ENCODE measurements around the gene TRIM38.

The TRIM38 gene

GRCh38 chr6:25958700-25959162, 3.9 kb upstream of the TRIM38 start:
- H3K23ac ChIP-seq (ENCODE audit: low read length in 2 of 2): no peak overlapping the region
- no peak overlapping the region for H3K4me2 ChIP-seq (ENCODE audit: low read length, poor library complexity, severe bottlenecking)
- H3K27ac ChIP-seq (ENCODE audit: low read length, poor library complexity, severe bottlenecking): no peak overlapping the region
- no peak overlapping the region for H4K91ac ChIP-seq (ENCODE audit: low read length)
- peak overlapping the region; percentile 49 for H2BK120ac ChIP-seq (ENCODE audit: low read depth, low read length)
- no peak overlapping the region for H2BK12ac ChIP-seq (ENCODE audit: low read length in 2 of 2)
- H3K79me1 ChIP-seq (replicated peaks; ENCODE audit: low read length, poor library complexity, severe bottlenecking): no peaks in the 10 kb centered on the region
- H3K36me3 ChIP-seq (ENCODE audit: control insufficient read depth in 1 of 2, insufficient read depth in 2 of 2, low read depth in 1 of 2, low read length in 2 of 2): no peaks in the 10 kb centered on the region
- H3K4ac ChIP-seq (ENCODE audit: low read depth in 1 of 2, low read length in 2 of 2): no peak overlapping the region
- peak overlapping the region in 1 of 2 experiments; percentile 54 for H3K18ac ChIP-seq (ENCODE audit: low read depth in 1 of 2, low read length in 2 of 2)
- no peak overlapping the region for H2BK5ac ChIP-seq (ENCODE audit: low read depth, low read length, poor library complexity, severe bottlenecking)
- H3K9ac ChIP-seq (ENCODE audit: low read length): peak overlapping the region; percentile 30
- DNase-seq: no peak
- no peak overlapping the region for H3K14ac ChIP-seq (ENCODE audit: low read length in 2 of 2)
- H2AFZ ChIP-seq (ENCODE audit: low read depth, low read length): no peak overlapping the region
- H3K4me3 ChIP-seq (ENCODE audit: insufficient read depth in 1 of 2, low read depth in 1 of 2, low read length in 2 of 2): peak overlapping the region in 1 of 2 experiments; percentile 24
- 58% methylated on average over 1 of the region's 3 CpGs for WGBS
- no peak overlapping the region for H2AK5ac ChIP-seq (ENCODE audit: low read length, severe bottlenecking)
- no peaks in the 10 kb centered on the region for H3K9me3 ChIP-seq (ENCODE audit: control insufficient read depth, low read length)
- no peaks in the 10 kb centered on the region for H3K27me3 ChIP-seq (ENCODE audit: control insufficient read depth in 1 of 2, insufficient read depth in 1 of 2, low read length in 2 of 2)
- no peak overlapping the region for H2BK15ac ChIP-seq (ENCODE audit: low read depth, poor library complexity, severe bottlenecking)
- H4K8ac ChIP-seq (ENCODE audit: low read length): peak overlapping the region; percentile 82
- H3K4me1 ChIP-seq (ENCODE audit: control insufficient read depth, insufficient read depth, low read depth, low read length): peaks cover 2% of the 10 kb centered on the region

- H2BK15ac ChIP-seq (ENCODE audit: low read depth, poor library complexity, severe bottlenecking): no peak overlapping the region
- no peak overlapping the region for H3K14ac ChIP-seq (ENCODE audit: low read length in 2 of 2)
- no peak overlapping the region for H2AFZ ChIP-seq (ENCODE audit: low read depth, low read length)
- no peak overlapping the region for H2BK120ac ChIP-seq (ENCODE audit: low read depth, low read length)
- H3K9ac ChIP-seq (ENCODE audit: low read length): no peak overlapping the region
- H3K18ac ChIP-seq (ENCODE audit: low read depth in 1 of 2, low read length in 2 of 2): no peak overlapping the region
- no peak overlapping the region for H3K23ac ChIP-seq (ENCODE audit: low read length in 2 of 2)
- no peaks in the 10 kb centered on the region for H3K9me3 ChIP-seq (ENCODE audit: control insufficient read depth, low read length)
- H3K4me1 ChIP-seq (ENCODE audit: control insufficient read depth, insufficient read depth, low read depth, low read length): peaks cover 2% of the 10 kb centered on the region
- H4K91ac ChIP-seq (ENCODE audit: low read length): no peak overlapping the region
- H3K4ac ChIP-seq (ENCODE audit: low read depth in 1 of 2, low read length in 2 of 2): no peak overlapping the region
- H3K27ac ChIP-seq (ENCODE audit: low read length, poor library complexity, severe bottlenecking): no peak overlapping the region
- no peak overlapping the region for H2BK5ac ChIP-seq (ENCODE audit: low read depth, low read length, poor library complexity, severe bottlenecking)
- no peak overlapping the region for H2BK12ac ChIP-seq (ENCODE audit: low read length in 2 of 2)
- no peak overlapping the region for H3K4me2 ChIP-seq (ENCODE audit: low read length, poor library complexity, severe bottlenecking)
- H2AK5ac ChIP-seq (ENCODE audit: low read length, severe bottlenecking): no peak overlapping the region
- H3K36me3 ChIP-seq (ENCODE audit: control insufficient read depth in 1 of 2, insufficient read depth in 2 of 2, low read depth in 1 of 2, low read length in 2 of 2): peaks cover 0 to 8% of the 10 kb centered on the region in 2 experiments
- 82% methylated on average over 1 of the region's 2 CpGs for WGBS
- no peaks in the 10 kb centered on the region for H3K27me3 ChIP-seq (ENCODE audit: control insufficient read depth in 1 of 2, insufficient read depth in 1 of 2, low read length in 2 of 2)
- no peak overlapping the region for H3K4me3 ChIP-seq (ENCODE audit: insufficient read depth in 1 of 2, low read depth in 1 of 2, low read length in 2 of 2)
- DNase-seq: peak; percentile 40
- no peaks in the 10 kb centered on the region for H3K79me1 ChIP-seq (replicated peaks; ENCODE audit: low read length, poor library complexity, severe bottlenecking)
- H4K8ac ChIP-seq (ENCODE audit: low read length): no peak overlapping the region
Observed at GRCh38 chr6:25959890-25960536, 2.6 kb upstream of the TRIM38 start.

GRCh38 chr6:25960734-25961133, 1.9 kb upstream of the TRIM38 start:
- Histone ChIP-seq H3K36me3 (ENCODE audit: control insufficient read depth in 1 of 2, insufficient read depth in 2 of 2, low read depth in 1 of 2, low read length in 2 of 2) (peaks cover 2 to 15% of the 10 kb centered on the region in 2 experiments), H3K27ac (ENCODE audit: low read length, poor library complexity, severe bottlenecking) (no peak overlapping the region), H2BK5ac (ENCODE audit: low read depth, low read length, poor library complexity, severe bottlenecking) (no peak overlapping the region), H3K4me2 (ENCODE audit: low read length, poor library complexity, severe bottlenecking) (no peak overlapping the region), H3K23ac (ENCODE audit: low read length in 2 of 2) (no peak overlapping the region), H3K4me3 (ENCODE audit: insufficient read depth in 1 of 2, low read depth in 1 of 2, low read length in 2 of 2) (no peak overlapping the region), H3K27me3 (ENCODE audit: control insufficient read depth in 1 of 2, insufficient read depth in 1 of 2, low read length in 2 of 2) (no peaks in the 10 kb centered on the region), H2BK12ac (ENCODE audit: low read length in 2 of 2) (no peak overlapping the region), H3K9ac (ENCODE audit: low read length) (no peak overlapping the region), H3K4me1 (ENCODE audit: control insufficient read depth, insufficient read depth, low read depth, low read length) (peaks cover 4% of the 10 kb centered on the region), H2BK120ac (ENCODE audit: low read depth, low read length) (no peak overlapping the region), H2AK5ac (ENCODE audit: low read length, severe bottlenecking) (no peak overlapping the region), H3K18ac (ENCODE audit: low read depth in 1 of 2, low read length in 2 of 2) (no peak overlapping the region), H3K79me1 (replicated peaks; ENCODE audit: low read length, poor library complexity, severe bottlenecking) (peaks cover 2% of the 10 kb centered on the region), H4K91ac (ENCODE audit: low read length) (no peak overlapping the region), H3K14ac (ENCODE audit: low read length in 2 of 2) (no peak overlapping the region), H2BK15ac (ENCODE audit: low read depth, poor library complexity, severe bottlenecking) (no peak overlapping the region), H3K4ac (ENCODE audit: low read depth in 1 of 2, low read length in 2 of 2) (no peak overlapping the region), H4K8ac (ENCODE audit: low read length) (no peak overlapping the region), H2AFZ (ENCODE audit: low read depth, low read length) (no peak overlapping the region), H3K9me3 (ENCODE audit: control insufficient read depth, low read length) (no peaks in the 10 kb centered on the region)
- no peak for DNase-seq
- WGBS: 92% methylated on average over 2 of the region's 3 CpGs

GRCh38 chr6:25961619-25962148, 918 bp upstream of the TRIM38 start:
- H3K79me1 ChIP-seq (replicated peaks; ENCODE audit: low read length, poor library complexity, severe bottlenecking): peaks cover 9% of the 10 kb centered on the region
- no peak overlapping the region for H3K23ac ChIP-seq (ENCODE audit: low read length in 2 of 2)
- H2BK12ac ChIP-seq (ENCODE audit: low read length in 2 of 2): peak overlapping the region; percentile 38 to 75
- no peak overlapping the region for H3K14ac ChIP-seq (ENCODE audit: low read length in 2 of 2)
- H2BK15ac ChIP-seq (ENCODE audit: low read depth, poor library complexity, severe bottlenecking): no peak overlapping the region
- peak overlapping the region; percentile 98 for H3K9ac ChIP-seq (ENCODE audit: low read length)
- no peaks in the 10 kb centered on the region for H3K9me3 ChIP-seq (ENCODE audit: control insufficient read depth, low read length)
- peak overlapping the region; percentile 77 for H2BK120ac ChIP-seq (ENCODE audit: low read depth, low read length)
- no peak overlapping the region for H4K91ac ChIP-seq (ENCODE audit: low read length)
- peaks cover 8% of the 10 kb centered on the region for H3K4me1 ChIP-seq (ENCODE audit: control insufficient read depth, insufficient read depth, low read depth, low read length)
- no peak for DNase-seq
- H3K18ac ChIP-seq (ENCODE audit: low read depth in 1 of 2, low read length in 2 of 2): peak overlapping the region; percentile 54 to 94
- peak overlapping the region; percentile 35 for H4K8ac ChIP-seq (ENCODE audit: low read length)
- H3K4me3 ChIP-seq (ENCODE audit: insufficient read depth in 1 of 2, low read depth in 1 of 2, low read length in 2 of 2): peak overlapping the region in 1 of 2 experiments; percentile 96
- peak overlapping the region; percentile 61 for H2AK5ac ChIP-seq (ENCODE audit: low read length, severe bottlenecking)
- no peaks in the 10 kb centered on the region for H3K27me3 ChIP-seq (ENCODE audit: control insufficient read depth in 1 of 2, insufficient read depth in 1 of 2, low read length in 2 of 2)
- peak overlapping the region; percentile 35 to 71 for H3K4ac ChIP-seq (ENCODE audit: low read depth in 1 of 2, low read length in 2 of 2)
- 94% methylated on average over 2 of the region's 3 CpGs for WGBS
- H3K27ac ChIP-seq (ENCODE audit: low read length, poor library complexity, severe bottlenecking): peak overlapping the region; percentile 89
- H3K36me3 ChIP-seq (ENCODE audit: control insufficient read depth in 1 of 2, insufficient read depth in 2 of 2, low read depth in 1 of 2, low read length in 2 of 2): peaks cover 7 to 24% of the 10 kb centered on the region in 2 experiments
- H2BK5ac ChIP-seq (ENCODE audit: low read depth, low read length, poor library complexity, severe bottlenecking): no peak overlapping the region
- no peak overlapping the region for H3K4me2 ChIP-seq (ENCODE audit: low read length, poor library complexity, severe bottlenecking)
- no peak overlapping the region for H2AFZ ChIP-seq (ENCODE audit: low read depth, low read length)

Data from mesenchymal stem cell (in vitro differentiated cells and primary cell).